Activated B cell treated with CpG ODN at 0.5 μM for 24 hours (primary cell): ENCODE data around the gene SMG1. TPM values are rescaled to one million over a fixed set of nuclear protein-coding genes. Genes with fewer than 3 reads are reported as not detected.
A peak's percentile ranks its signal among the peaks of the same experiment; 100 is the strongest.
"Not testable (repeated sequence)": the region's sequence is repeated elsewhere in the genome, so short reads cannot be mapped to it uniquely, and the experiment has no call there.

Source experiments
- ATAC-seq: fragments of 200-7000 bp; cut with Tn5 transposase; one replicate; pipeline ENCODE4 v1.10.0; 2021; ENCODE audit warnings: low read depth, mild to moderate bottlenecking, moderate library complexity
- CTCF ChIA-PET: fragments of 350-600 bp; sonication (Branson Sonifier 250); formaldehyde crosslinking; loops from one replicate; lab custom pipeline; 2021; ENCODE audit warnings: antibody characterized with exemption; lab: Charles Lee
- POLR2A ChIA-PET: fragments of 350-600 bp; sonication (Branson Sonifier 250); formaldehyde crosslinking; loops from one replicate; lab custom pipeline; 2021; ENCODE audit warnings: antibody characterized with exemption; lab: Charles Lee
- DNase-seq: peaks from one replicate; pipeline ENCODE4 v3.0.0; 2022
- H3K27ac Mint-ChIP-seq: one replicate; pipeline ENCODE4 v1.8.0; 2020; ENCODE audit warnings: mixed read lengths
- H3K27me3 Mint-ChIP-seq: one replicate; pipeline ENCODE4 v1.8.0; 2021; ENCODE audit warnings: mixed read lengths
- H3K36me3 Mint-ChIP-seq: one replicate; pipeline ENCODE4 v1.8.0; 2021; ENCODE audit warnings: low read depth, mixed read lengths
- H3K4me1 Mint-ChIP-seq: one replicate; pipeline ENCODE4 v1.8.0; 2021; ENCODE audit warnings: mixed read lengths
- H3K4me3 Mint-ChIP-seq: one replicate; pipeline ENCODE4 v1.8.0; 2020; ENCODE audit warnings: mild to moderate bottlenecking, mixed read lengths
- H3K9me3 Mint-ChIP-seq: one replicate; pipeline ENCODE4 v1.8.0; 2020; ENCODE audit warnings: mixed read lengths
- intact Hi-C: fragments of 100-400 bp; cut with micrococcal nuclease; formaldehyde crosslinking; loops from one replicate; pipeline ENCODE4 v1.15.1; 2024
- total RNA-seq: library from RNA; stranded (reverse); gene quantifications from 2 replicates; pipeline ENCODE4 v1.2.3, GENCODE V29; 2022
- TF ChIP-seq, protein P1 (sequence below): fragments of 200-600 bp; IDR thresholded peaks from one replicate; pipeline ENCODE4 v1.8.0; 2022; ENCODE audit warnings: antibody characterized with exemption, mild to moderate bottlenecking

The SMG1 gene
- total RNA-seq, 1 donor from 2014 or later, result 215 TPM

DNA sequence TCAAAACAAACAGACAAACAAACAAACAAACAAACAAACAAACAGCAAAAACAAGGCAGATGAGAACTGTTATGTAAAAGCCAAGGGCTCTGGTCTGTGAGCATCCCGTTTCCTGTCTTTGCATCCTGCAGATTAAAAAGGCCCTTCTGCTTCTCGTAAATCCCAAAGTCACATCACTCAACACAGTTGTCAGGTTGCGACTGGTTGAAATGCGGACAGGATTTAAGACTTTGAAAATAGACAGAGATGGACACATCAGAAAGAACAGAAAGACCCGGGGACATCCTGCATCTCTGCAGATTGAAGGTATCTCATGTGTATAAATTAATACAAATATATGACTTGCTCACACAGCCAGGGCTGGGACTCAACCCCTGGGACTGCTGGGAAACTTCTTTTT is 39.3 kb upstream of the SMG1 start:
- no peak for ATAC-seq
- DNase-seq, result no peak
- Mint-ChIP-seq H3K4me3 (no peak overlapping the region), H3K36me3 (no peaks in the 10 kb centered on the region), H3K4me1 (peaks cover 6% of the 10 kb centered on the region), H3K9me3 (no peaks in the 10 kb centered on the region), H3K27ac (no peak overlapping the region), H3K27me3 (peaks cover 3% of the 10 kb centered on the region)
- ChIA-PET POLR2A (no interaction called here), CTCF (no interaction called here)
- intact Hi-C loops, result loop anchor here (10.0 kb wide), 1 partner anchor 61 kb away; no protein-coding TSS in a partner anchor
- TF ChIP-seq, protein P1, sequence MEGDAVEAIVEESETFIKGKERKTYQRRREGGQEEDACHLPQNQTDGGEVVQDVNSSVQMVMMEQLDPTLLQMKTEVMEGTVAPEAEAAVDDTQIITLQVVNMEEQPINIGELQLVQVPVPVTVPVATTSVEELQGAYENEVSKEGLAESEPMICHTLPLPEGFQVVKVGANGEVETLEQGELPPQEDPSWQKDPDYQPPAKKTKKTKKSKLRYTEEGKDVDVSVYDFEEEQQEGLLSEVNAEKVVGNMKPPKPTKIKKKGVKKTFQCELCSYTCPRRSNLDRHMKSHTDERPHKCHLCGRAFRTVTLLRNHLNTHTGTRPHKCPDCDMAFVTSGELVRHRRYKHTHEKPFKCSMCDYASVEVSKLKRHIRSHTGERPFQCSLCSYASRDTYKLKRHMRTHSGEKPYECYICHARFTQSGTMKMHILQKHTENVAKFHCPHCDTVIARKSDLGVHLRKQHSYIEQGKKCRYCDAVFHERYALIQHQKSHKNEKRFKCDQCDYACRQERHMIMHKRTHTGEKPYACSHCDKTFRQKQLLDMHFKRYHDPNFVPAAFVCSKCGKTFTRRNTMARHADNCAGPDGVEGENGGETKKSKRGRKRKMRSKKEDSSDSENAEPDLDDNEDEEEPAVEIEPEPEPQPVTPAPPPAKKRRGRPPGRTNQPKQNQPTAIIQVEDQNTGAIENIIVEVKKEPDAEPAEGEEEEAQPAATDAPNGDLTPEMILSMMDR, result no peak

DNA sequence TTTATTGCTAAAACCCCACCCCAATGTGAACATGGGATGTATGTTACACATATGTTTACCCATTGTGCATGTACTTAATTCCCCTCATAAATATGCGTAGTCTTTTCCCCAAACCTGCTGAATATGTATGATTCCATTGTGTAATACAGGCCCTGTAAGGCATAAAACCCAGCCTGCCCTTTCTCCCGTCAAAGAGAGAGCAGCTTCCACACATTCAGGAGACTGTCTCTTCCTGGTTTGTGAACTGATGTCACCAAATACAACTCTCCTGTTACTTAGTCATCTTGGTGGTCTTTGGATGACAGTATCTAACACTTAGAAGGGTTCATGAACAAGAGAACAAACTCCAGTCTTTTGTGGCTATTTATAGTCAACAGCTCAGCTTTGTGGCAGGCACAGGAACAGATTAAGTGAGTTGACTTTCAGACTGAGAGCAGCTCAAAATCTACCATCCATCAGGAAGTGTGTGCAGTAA is 32.9 kb upstream of the SMG1 start:
- TF ChIP-seq, protein P1, result no peak
- H3K9me3 Mint-ChIP-seq, result no peaks in the 10 kb centered on the region
- CTCF ChIA-PET, result interaction anchor here (1.4 kb wide), 1 partner anchor 13 kb away, joined by 3 read pairs; no protein-coding TSS in a partner anchor
- POLR2A ChIA-PET, result no interaction called here
- no peak overlapping the region for H3K27ac Mint-ChIP-seq
- H3K36me3 Mint-ChIP-seq, result no peaks in the 10 kb centered on the region
- DNase-seq (no peak), ATAC-seq (no peak)
- peaks cover 5% of the 10 kb centered on the region for H3K27me3 Mint-ChIP-seq
- no peak overlapping the region for H3K4me3 Mint-ChIP-seq
- H3K4me1 Mint-ChIP-seq, result peaks cover 6% of the 10 kb centered on the region
- intact Hi-C loops, result no loop called here

DNA sequence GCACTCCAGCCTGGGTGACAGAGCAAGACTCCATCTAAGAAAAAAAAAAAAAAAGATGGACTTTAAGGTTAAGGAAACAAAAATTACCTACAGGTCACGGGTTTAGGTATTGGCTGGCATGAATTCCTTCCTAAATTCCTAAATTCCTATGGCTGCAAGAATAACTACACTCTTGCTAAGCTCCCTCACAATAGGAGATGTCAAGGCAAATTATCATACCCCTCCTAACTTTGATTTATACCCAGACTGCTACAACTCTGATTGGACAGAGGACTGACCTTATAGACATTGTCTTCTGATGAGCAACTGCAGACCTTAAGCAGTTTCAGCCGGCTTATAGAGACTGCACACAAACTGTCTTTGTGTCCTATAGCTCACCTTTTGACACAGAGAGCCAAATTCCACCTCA is 32.4 kb upstream of the SMG1 start:
- CTCF ChIA-PET, result interaction anchor here (1.4 kb wide), 1 partner anchor 12 kb away, joined by 3 read pairs; no protein-coding TSS in a partner anchor
- no peak for ATAC-seq
- Mint-ChIP-seq H3K4me3 (no peak overlapping the region), H3K27ac (no peak overlapping the region), H3K27me3 (peaks cover 5% of the 10 kb centered on the region), H3K4me1 (peaks cover 6% of the 10 kb centered on the region), H3K9me3 (no peaks in the 10 kb centered on the region), H3K36me3 (no peaks in the 10 kb centered on the region)
- DNase-seq, result no peak
- TF ChIP-seq, protein P1, result no peak
- intact Hi-C loops, result no loop called here
- POLR2A ChIA-PET, result no interaction called here

DNA sequence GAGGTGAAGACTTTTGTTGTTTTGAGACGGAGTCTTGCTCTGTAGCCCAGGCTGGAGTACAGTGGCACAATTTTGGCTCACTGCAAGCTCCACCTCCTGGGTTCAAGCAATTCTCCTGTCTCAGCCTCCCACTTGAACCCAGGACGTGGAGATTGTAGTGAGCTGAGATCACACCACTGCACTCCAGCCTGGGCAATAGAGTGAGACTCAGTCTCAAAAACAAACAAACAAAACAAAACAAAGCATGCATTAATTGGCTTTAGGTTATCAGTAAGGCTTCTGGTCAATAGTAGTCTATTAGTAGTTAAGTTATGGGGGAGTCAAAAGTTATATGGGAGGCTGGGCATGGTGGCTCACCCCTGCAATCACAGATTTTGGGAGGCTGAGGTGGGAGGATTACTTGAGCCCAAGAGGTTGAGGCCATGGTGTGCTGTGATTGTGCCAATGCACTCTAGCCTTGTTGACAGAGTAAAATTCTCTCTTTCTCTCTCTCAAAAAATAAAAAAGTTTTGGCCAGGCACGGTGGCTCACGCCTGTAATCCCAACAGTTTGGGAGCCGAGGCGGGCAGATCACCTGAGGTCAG is 30.5 kb upstream of the SMG1 start:
- H3K27me3 Mint-ChIP-seq, POLR2A ChIA-PET, H3K36me3 Mint-ChIP-seq, H3K4me1 Mint-ChIP-seq, intact Hi-C loops, H3K9me3 Mint-ChIP-seq, DNase-seq, ATAC-seq, H3K27ac Mint-ChIP-seq, CTCF ChIA-PET: not testable (repeated sequence)
- peak overlapping the region; percentile 76 for H3K4me3 Mint-ChIP-seq

DNA sequence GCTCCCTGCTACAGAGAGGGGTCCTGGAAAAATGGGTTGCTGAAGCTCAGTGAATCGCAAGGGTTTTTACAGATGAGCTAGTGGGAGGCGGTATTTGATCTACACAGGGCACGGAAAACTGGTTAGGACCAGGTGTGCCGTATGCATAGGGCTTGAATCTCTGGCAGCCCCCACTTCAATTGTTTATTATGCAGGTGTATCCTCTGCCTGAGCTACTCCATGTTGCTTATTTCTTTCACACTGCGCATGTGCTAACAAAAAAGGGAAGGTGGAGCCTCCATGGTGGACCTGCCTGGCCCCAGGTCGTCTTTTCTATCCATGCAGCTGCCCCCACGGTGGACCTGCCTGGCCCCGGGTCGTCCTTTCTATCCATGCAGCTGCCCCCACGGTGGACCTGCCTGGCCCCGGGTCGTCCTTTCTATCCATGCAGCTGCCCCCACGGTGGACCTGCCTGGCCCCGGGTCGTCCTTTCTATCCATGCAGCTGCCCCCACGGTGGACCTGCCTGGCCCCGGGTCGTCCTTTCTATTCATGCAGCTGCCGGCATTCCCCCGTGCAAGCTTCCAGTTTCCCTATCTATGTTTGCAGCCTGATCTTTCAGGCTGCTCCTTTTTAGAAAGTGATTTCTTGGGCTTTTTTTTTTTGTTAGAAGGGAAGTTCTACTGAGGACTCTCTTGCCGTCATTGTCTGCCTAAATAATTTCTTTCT is 29.8 kb upstream of the SMG1 start:
- peak; percentile 69 for ATAC-seq
- POLR2A ChIA-PET, result interaction anchor here (0.5 kb wide), 1 partner anchor 419 kb away, joined by 3 read pairs; no protein-coding TSS in a partner anchor
- DNase-seq, H3K27me3 Mint-ChIP-seq, CTCF ChIA-PET, H3K27ac Mint-ChIP-seq, H3K36me3 Mint-ChIP-seq, intact Hi-C loops, H3K9me3 Mint-ChIP-seq, H3K4me1 Mint-ChIP-seq: not testable (repeated sequence)
- H3K4me3 Mint-ChIP-seq, result peak overlapping the region; percentile 76

DNA sequence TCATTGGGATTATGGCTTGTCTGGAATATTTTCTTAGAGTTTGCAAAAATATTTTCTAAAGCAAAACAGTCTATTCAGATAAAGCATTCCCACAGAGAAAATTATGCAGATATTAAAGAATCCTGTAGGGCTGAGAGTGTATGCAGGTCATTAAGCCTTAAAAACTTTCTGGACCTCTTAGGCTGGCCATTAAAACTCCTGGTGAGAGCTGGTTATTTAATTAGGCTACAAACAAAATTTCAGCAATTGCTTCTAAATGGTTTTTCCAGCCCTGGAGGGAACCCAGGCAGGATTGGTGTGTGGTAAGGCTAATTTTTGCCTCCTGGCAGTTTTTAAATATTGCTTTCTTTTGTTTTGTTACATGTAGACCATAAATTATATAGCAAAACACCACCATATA is 27.3 kb upstream of the SMG1 start:
- ChIA-PET POLR2A (interaction anchor here (0.6 kb wide), 1 partner anchor 70 kb away, joined by 6 read pairs; no protein-coding TSS in a partner anchor), CTCF (no interaction called here)
- intact Hi-C loops, result no loop called here
- no peaks in the 10 kb centered on the region for H3K36me3 Mint-ChIP-seq
- H3K27ac Mint-ChIP-seq, result no peak overlapping the region
- H3K9me3 Mint-ChIP-seq, result no peaks in the 10 kb centered on the region
- TF ChIP-seq, protein P1, result no peak
- no peak for DNase-seq
- H3K4me3 Mint-ChIP-seq, result no peak overlapping the region
- peaks cover 3% of the 10 kb centered on the region for H3K27me3 Mint-ChIP-seq
- no peak for ATAC-seq
- peaks cover 6% of the 10 kb centered on the region for H3K4me1 Mint-ChIP-seq
